DMS53 (cell line): ENCODE data around the gene UTS2B.
"Not testable (repeated sequence)": the region's sequence is repeated elsewhere in the genome, so short reads cannot be mapped to it uniquely, and the experiment has no call there.

Experiments used
- DNase-seq: peaks from one replicate; lab custom pipeline; 2025; lab: John Stamatoyannopoulos, UW

Gene UTS2B

GRCh38 chr3:191280111-191280510 is 50.2 kb downstream of the UTS2B start:
- no peak for DNase-seq

GRCh38 chr3:191275751-191276150 is 54.6 kb downstream of the UTS2B start:
- DNase-seq, result no peak

GRCh38 chr3:191275244-191275643 is 55.1 kb downstream of the UTS2B start:
- DNase-seq, result not testable (repeated sequence)

- no peak for DNase-seq
Measured at GRCh38 chr3:191269289-191270085, 60.8 kb downstream of the UTS2B start.

GRCh38 chr3:191268737-191269136 is 61.6 kb downstream of the UTS2B start:
- no peak for DNase-seq

- no peak for DNase-seq
Measured at GRCh38 chr3:191263850-191264249, 66.5 kb downstream of the UTS2B start.

GRCh38 chr3:191263365-191263764 is 67.0 kb downstream of the UTS2B start:
- DNase-seq, result no peak

GRCh38 chr3:191262650-191263049 is 67.7 kb downstream of the UTS2B start:
- DNase-seq, result no peak

- no peak for DNase-seq
Measured at GRCh38 chr3:191261304-191261638, 69.1 kb downstream of the UTS2B start.

- DNase-seq, result no peak
Measured at GRCh38 chr3:191260431-191261303, 69.7 kb downstream of the UTS2B start.

- no peak for DNase-seq
Measured at GRCh38 chr3:191259486-191259885, 70.8 kb downstream of the UTS2B start.

GRCh38 chr3:191257286-191257685 is 73.0 kb downstream of the UTS2B start:
- DNase-seq, result no peak

- DNase-seq, result no peak
Measured at GRCh38 chr3:191256405-191256804, 73.9 kb downstream of the UTS2B start.

GRCh38 chr3:191255156-191255555 is 75.2 kb downstream of the UTS2B start:
- no peak for DNase-seq

GRCh38 chr3:191254098-191254873 is 76.0 kb downstream of the UTS2B start:
- DNase-seq, result no peak

GRCh38 chr3:191253089-191253799 is 77.1 kb downstream of the UTS2B start:
- DNase-seq, result no peak

GRCh38 chr3:191246630-191247029 is 83.7 kb downstream of the UTS2B start:
- DNase-seq, result peak; percentile 3

- not testable (repeated sequence) for DNase-seq
Measured at GRCh38 chr3:191246034-191246433, 84.3 kb downstream of the UTS2B start.

GRCh38 chr3:191244242-191244867 is 86.0 kb downstream of the UTS2B start:
- DNase-seq, result peak; percentile 37

GRCh38 chr3:191240486-191240885 is 89.8 kb downstream of the UTS2B start:
- no peak for DNase-seq

GRCh38 chr3:191239407-191240031 is 90.8 kb downstream of the UTS2B start:
- no peak for DNase-seq
